Smooth muscle cell of the brain vasculature (primary cell): Measurements from ENCODE around the gene SATB2.

Source experiments
- DNase-seq: peaks from one replicate; pipeline ENCODE4 v3.0.0-alpha.2; 2012; ENCODE audit warnings: low read depth, low spot score

SATB2 gene

GRCh38 chr2:199465988-199466691 is 8.4 kb upstream of the SATB2 start:
- no peak for DNase-seq

GRCh38 chr2:199465390-199465789 is 7.7 kb upstream of the SATB2 start:
- DNase-seq, result no peak

- no peak for DNase-seq
Observed at GRCh38 chr2:199464606-199465352, 7.0 kb upstream of the SATB2 start.

- no peak for DNase-seq
Observed at GRCh38 chr2:199463708-199464605, 6.2 kb upstream of the SATB2 start.

GRCh38 chr2:199462956-199463692 is 5.4 kb upstream of the SATB2 start:
- no peak for DNase-seq

- no peak for DNase-seq
Observed at GRCh38 chr2:199462347-199462955, 4.7 kb upstream of the SATB2 start.

GRCh38 chr2:199461711-199462346 is 4.1 kb upstream of the SATB2 start:
- DNase-seq, result no peak

GRCh38 chr2:199460846-199461710 is 3.3 kb upstream of the SATB2 start:
- DNase-seq, result no peak

- no peak for DNase-seq
Observed at GRCh38 chr2:199460101-199460671, 2.4 kb upstream of the SATB2 start.

GRCh38 chr2:199459286-199460100 is 1.8 kb upstream of the SATB2 start:
- peak; percentile 86 for DNase-seq

- DNase-seq, result no peak
Observed at GRCh38 chr2:199458806-199459285, 1.1 kb upstream of the SATB2 start.

GRCh38 chr2:199458009-199458805 is 468 bp upstream of the SATB2 start:
- no peak for DNase-seq

- no peak for DNase-seq
Observed at GRCh38 chr2:199456383-199457146, 1.2 kb downstream of the SATB2 start.

GRCh38 chr2:199455545-199456382 is 2.0 kb downstream of the SATB2 start:
- no peak for DNase-seq

- no peak for DNase-seq
Observed at GRCh38 chr2:199455210-199455544, 2.6 kb downstream of the SATB2 start.

- no peak for DNase-seq
Observed at GRCh38 chr2:199452991-199453379, 4.8 kb downstream of the SATB2 start.
